ENCODE measurements around the gene CLEC17A.

CLEC17A gene

DNA sequence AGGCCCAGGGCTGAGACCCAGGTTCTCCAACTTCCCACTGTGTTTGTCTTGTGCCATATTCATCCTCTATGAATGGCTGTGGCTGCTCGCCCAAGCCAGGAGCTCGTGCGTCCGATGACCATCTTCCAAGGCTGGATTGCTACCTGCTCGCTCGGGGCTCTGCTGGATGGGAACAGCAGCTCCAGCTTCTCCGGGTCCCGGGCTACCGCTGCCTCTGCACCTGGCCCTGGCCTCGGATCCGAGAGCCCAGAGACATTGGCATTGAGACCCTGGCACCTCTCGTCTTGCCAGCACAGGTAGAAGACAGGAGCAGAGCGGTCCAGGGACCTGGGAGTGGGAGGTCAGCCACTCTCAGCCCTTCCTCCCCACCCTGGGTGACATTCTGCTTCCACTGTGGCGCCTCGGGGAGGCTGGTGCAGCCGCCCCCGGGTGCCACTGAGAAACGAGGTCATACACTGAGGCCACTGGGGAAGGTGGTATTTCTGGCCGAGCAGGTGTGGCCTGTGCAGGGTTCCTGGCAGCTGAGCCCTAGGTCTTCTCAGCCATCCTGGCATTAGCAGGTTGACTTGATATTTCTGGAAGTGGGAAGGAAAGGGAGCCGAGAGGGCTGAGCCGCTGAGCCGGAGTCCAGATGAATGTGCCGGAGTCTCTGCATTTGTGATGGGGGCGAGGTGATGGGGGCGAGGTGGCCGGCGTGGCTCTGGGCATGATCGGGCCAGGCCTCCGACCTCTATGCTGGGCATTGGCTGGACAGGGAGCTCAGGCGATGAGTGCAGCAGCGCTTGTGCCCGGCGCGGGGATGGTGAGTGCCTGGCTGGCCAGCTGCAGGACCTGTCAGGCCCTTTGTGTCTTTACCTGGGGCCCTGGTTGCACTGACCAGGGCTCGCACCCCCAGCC, 29.6 kb upstream of the CLEC17A start:
- no peak for DNase-seq (ENCODE audit: extremely low read depth, low read depth)
- no peak overlapping the region for H3K4me3 ChIP-seq (replicated peaks; ENCODE audit: low read depth, low read length)
- TF ChIP-seq CTCF (IDR thresholded peaks at IDR 0.05; ENCODE audit: low read depth, low read length, missing control alignments), result no peak

- no peak overlapping the region for H3K4me3 ChIP-seq (replicated peaks; ENCODE audit: low read depth, low read length)
- no peak for DNase-seq (ENCODE audit: extremely low read depth, low read depth)
- no peak for TF ChIP-seq CTCF (IDR thresholded peaks at IDR 0.05; ENCODE audit: low read depth, low read length, missing control alignments)
These were observed 29.0 kb upstream of the CLEC17A start for GRCh38 chr19:14553939-14554243.

DNA sequence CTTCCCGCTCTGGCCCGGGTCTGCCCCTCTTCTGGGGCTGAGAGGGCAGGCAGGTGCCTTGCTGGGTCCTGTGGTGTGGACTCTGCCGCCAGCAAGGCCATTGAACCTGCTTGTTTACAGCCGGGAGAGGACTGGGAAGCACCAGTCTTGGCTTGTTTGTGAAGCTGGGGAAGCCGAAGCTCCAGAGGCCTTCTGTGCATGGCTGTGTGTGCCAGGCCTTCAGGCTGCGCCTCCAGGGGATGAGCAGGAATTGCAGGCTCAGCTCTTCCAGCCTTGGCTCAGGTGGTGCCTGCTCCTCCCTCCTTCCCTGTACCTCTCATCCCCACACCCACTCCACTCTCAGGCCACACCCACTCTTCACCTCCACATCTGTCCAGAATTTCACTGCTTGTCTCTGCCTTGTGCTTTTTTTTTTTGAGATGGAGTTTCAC, 28.5 kb upstream of the CLEC17A start:
- no peak for TF ChIP-seq CTCF (IDR thresholded peaks at IDR 0.05; ENCODE audit: low read depth, low read length, missing control alignments)
- no peak for DNase-seq (ENCODE audit: extremely low read depth, low read depth)
- no peak overlapping the region for H3K4me3 ChIP-seq (replicated peaks; ENCODE audit: low read depth, low read length)

DNA sequence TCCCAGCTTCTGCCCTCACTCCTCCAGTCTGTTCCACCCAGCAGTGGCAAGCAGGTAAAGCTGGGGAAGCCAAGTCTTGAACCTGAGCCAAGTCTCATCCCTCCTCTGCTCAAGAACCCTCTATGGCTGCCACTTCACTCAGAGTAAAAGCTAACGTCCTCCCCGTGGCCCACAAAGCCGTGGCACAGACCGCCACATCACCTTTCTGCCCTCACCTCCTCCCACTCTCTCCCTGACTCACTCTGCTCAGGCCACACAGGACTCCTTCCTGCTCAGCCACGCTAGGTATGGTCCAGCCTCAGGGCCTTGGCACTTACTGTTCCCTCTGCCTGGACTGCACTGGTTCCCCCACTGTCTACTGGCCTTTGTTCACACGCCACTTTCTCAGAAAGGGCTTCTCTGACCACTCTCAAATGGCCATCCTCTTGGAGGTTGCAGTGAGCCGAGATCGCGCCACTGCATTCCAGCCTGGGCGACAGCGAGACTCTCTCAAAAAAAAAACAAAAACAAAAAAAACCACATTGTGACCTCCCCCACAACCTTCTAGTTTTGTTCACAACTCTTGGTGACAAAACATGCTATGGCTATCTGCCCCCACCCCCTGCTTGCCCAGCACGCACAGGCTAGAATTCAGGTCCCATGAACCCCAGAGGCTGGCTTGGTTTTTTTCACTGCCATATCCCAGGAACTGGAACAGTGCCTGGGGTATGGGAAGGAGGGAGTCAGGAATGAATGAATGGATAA, 26.8 kb upstream of the CLEC17A start:
- TF ChIP-seq CTCF (IDR thresholded peaks at IDR 0.05; ENCODE audit: low read depth, low read length, missing control alignments), result no peak
- no peak for DNase-seq (ENCODE audit: extremely low read depth, low read depth)
- H3K4me3 ChIP-seq (replicated peaks; ENCODE audit: low read depth, low read length), result no peak overlapping the region

DNA sequence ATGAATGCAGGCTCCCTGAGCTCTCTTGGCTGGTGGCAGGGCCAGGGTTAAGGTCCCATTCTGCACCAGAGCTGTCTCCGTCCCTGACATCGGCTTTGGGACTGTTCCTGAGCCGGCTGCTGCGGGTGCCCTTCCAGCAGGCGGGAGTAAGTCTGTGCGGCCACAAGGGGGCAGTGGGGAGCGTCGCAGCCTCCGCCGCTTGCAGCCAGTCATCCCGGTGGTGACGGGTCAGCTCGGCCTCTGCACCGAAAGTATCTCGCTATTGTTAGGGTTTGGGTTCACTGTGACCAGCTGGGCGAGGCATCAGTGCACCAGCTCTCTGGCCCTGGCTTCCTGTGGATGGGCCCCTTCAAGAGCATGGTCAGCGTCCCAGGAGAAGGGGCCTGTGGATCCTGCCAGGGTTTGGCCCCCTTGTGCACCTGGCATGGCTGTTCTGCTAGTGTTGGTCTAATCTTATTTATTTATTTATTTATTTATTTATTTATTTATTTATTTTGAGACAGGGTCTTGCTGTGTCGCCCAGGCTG, 26.2 kb upstream of the CLEC17A start:
- peak; percentile 97 for TF ChIP-seq CTCF (IDR thresholded peaks at IDR 0.05; ENCODE audit: low read depth, low read length, missing control alignments)
- DNase-seq (ENCODE audit: extremely low read depth, low read depth), result no peak
- no peak overlapping the region for H3K4me3 ChIP-seq (replicated peaks; ENCODE audit: low read depth, low read length)

GRCh38 chr19:14558370-14559066, 24.4 kb upstream of the CLEC17A start:
- H3K4me3 ChIP-seq (replicated peaks; ENCODE audit: low read depth, low read length), result no peak overlapping the region
- DNase-seq (ENCODE audit: extremely low read depth, low read depth), result no peak
- no peak for TF ChIP-seq CTCF (IDR thresholded peaks at IDR 0.05; ENCODE audit: low read depth, low read length, missing control alignments)

Measured in HFF-Myc (cell line).